WTC11 (cell line): ENCODE results near the gene FLT4. TPM values are rescaled to one million over a fixed set of nuclear protein-coding genes. Genes with fewer than 3 reads are reported as not detected.

ENCODE experiments used
- ATAC-seq: fragments of 200-7000 bp; cut with Tn5 transposase; 2 replicates; pipeline ENCODE4 v1.10.0; 2021; ENCODE audit warnings: mild to moderate bottlenecking, moderate library complexity
- CTCF ChIA-PET: fragments of 300-600 bp; sonication (Branson Sonifier 250); formaldehyde crosslinking; loops from one replicate; lab custom pipeline; 2021; ENCODE audit warnings: antibody characterized with exemption; lab: Charles Lee
- POLR2A ChIA-PET: fragments of 350-600 bp; sonication (Branson Sonifier 250); formaldehyde crosslinking; loops from one replicate; lab custom pipeline; 2021; ENCODE audit warnings: antibody characterized with exemption; lab: Charles Lee
- DNase-seq: peaks from one replicate; pipeline ENCODE4 v3.0.0; 2021; ENCODE audit warnings: low spot score
- H3K27ac Mint-ChIP-seq: 2 replicates; pipeline ENCODE4 v1.8.0; 2021; ENCODE audit warnings: mixed read lengths
- H3K27me3 Mint-ChIP-seq: 2 replicates; pipeline ENCODE4 v1.8.0; 2021; ENCODE audit warnings: low read depth, mild to moderate bottlenecking, moderate library complexity, mixed read lengths
- H3K36me3 Mint-ChIP-seq: 2 replicates; pipeline ENCODE4 v1.8.0; 2021; ENCODE audit warnings: mixed read lengths
- H3K4me1 Mint-ChIP-seq: 2 replicates; pipeline ENCODE4 v1.8.0; 2022; ENCODE audit warnings: mixed read lengths
- H3K4me3 Mint-ChIP-seq: 2 replicates; pipeline ENCODE4 v1.8.0; 2021; ENCODE audit warnings: mild to moderate bottlenecking, moderate library complexity, mixed read lengths
- H3K9me3 Mint-ChIP-seq: 2 replicates; pipeline ENCODE4 v1.8.0; 2021; ENCODE audit warnings: mixed read lengths
- EMX1 ChIP-seq: fragments of 250-450 bp; sonication (Bioruptor Pico); IDR thresholded peaks from 2 replicates; pipeline ENCODE4 v1.8.0; 2021; ENCODE audit warnings: mild to moderate bottlenecking
- FOXP1 ChIP-seq: sonication (generic); formaldehyde crosslinking; IDR thresholded peaks from 2 replicates; pipeline ENCODE4 v1.8.0; 2022; ENCODE audit warnings: missing genetic modification reagents, mild to moderate bottlenecking, moderate library complexity, borderline replicate concordance
- GABPB1 ChIP-seq: sonication (generic); formaldehyde crosslinking; IDR thresholded peaks from 2 replicates; pipeline ENCODE4 v1.8.1; 2023; ENCODE audit warnings: mild to moderate bottlenecking, missing genetic modification reagents
- GRHL2 ChIP-seq: fragments of 250-450 bp; sonication (Bioruptor Pico); IDR thresholded peaks from 2 replicates; pipeline ENCODE4 v1.8.0; 2022; ENCODE audit warnings: mild to moderate bottlenecking, moderate library complexity; ENCODE audit not compliant: insufficient replicate concordance, severe bottlenecking
- HMGA2 ChIP-seq: fragments of 250-450 bp; sonication (Bioruptor Pico); IDR thresholded peaks from 2 replicates; pipeline ENCODE4 v1.4.0; 2021; ENCODE audit warnings: mild to moderate bottlenecking, moderate library complexity
- MXD4 ChIP-seq: fragments of 250-450 bp; sonication (Bioruptor Pico); IDR thresholded peaks from 2 replicates; pipeline ENCODE4 v1.8.0; 2021; ENCODE audit warnings: mild to moderate bottlenecking, moderate library complexity, borderline replicate concordance
- MYBL2 ChIP-seq: sonication (generic); formaldehyde crosslinking; IDR thresholded peaks from 2 replicates; pipeline ENCODE4 v1.8.1; 2023; ENCODE audit warnings: mild to moderate bottlenecking, moderate library complexity, missing genetic modification reagents
- SMAD3 ChIP-seq: sonication (generic); formaldehyde crosslinking; IDR thresholded peaks from 2 replicates; pipeline ENCODE4 v1.8.0; 2022; ENCODE audit warnings: missing genetic modification reagents, mild to moderate bottlenecking, borderline replicate concordance
- ZNF263 ChIP-seq: sonication (generic); formaldehyde crosslinking; IDR thresholded peaks from 2 replicates; pipeline ENCODE4 v1.8.1; 2022; ENCODE audit warnings: low read depth, mild to moderate bottlenecking, moderate library complexity, missing genetic modification reagents
- total RNA-seq: library from RNA; stranded (reverse); gene quantifications from 3 replicates; pipeline ENCODE4 v1.2.3, GENCODE V29; 2021
- TF ChIP-seq, protein P1 (sequence below): fragments of 200-600 bp; IDR thresholded peaks from 2 replicates; pipeline ENCODE4 v1.8.0; 2022; ENCODE audit warnings: antibody characterized with exemption
- TF ChIP-seq, protein P2 (sequence below): fragments of 250-450 bp; sonication (Bioruptor Pico); IDR thresholded peaks from 2 replicates; pipeline ENCODE4 v1.9.0; 2021; ENCODE audit warnings: moderate library complexity, mild to moderate bottlenecking, inconsistent platforms, borderline replicate concordance
- TF ChIP-seq, protein P3 (sequence below): sonication (generic); formaldehyde crosslinking; IDR thresholded peaks from 2 replicates; pipeline ENCODE4 v1.8.0; 2022; ENCODE audit warnings: missing genetic modification reagents
- TF ChIP-seq, protein P4 (sequence below): fragments of 250-450 bp; sonication (Bioruptor Pico); IDR thresholded peaks from 2 replicates; pipeline ENCODE4 v2.1.2; 2022; ENCODE audit warnings: mild to moderate bottlenecking, moderate library complexity

The FLT4 gene
- total RNA-seq, 1 experiment from 2014 or later: 12.4 TPM

DNA sequence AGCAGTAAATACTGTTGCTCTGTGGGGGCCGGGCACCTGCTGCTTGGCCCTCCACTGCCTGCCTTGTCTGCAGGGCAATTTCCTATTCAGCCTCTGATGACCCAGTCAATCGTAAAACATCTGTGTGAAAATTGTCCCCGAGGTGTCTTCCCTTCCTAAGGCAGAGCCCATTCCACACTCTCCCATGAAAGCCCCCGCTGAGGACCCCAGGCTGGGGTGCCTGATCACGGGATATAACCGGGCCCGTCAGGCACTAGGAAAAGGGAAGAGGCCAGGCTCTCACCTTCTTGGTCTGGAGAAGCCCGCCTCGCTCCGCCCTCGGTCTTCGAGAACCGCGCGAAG, 30.9 kb downstream of the FLT4 start:
- no peaks in the 10 kb centered on the region; the same call in 1 of the 2 replicates for H3K4me1 Mint-ChIP-seq
- H3K4me3 Mint-ChIP-seq: peak overlapping the region; percentile 63
- H3K27me3 Mint-ChIP-seq: peaks cover 16% of the 10 kb centered on the region
- ChIA-PET CTCF (interaction anchor here (1.0 to 2.5 kb wide), 53 partner anchors 10 to 535 kb away, joined by 3 to 56 read pairs (median 6); partner anchors contain the start of gene FLT4), POLR2A (interaction anchor here (1.7 kb wide), 1 partner anchor 29 kb away, joined by 6 read pairs; no protein-coding TSS in a partner anchor)
- ATAC-seq (peak; percentile 55; the same call in 1 of the 2 replicates), DNase-seq (no peak)
- no peak overlapping the region for H3K27ac Mint-ChIP-seq
- TF ChIP-seq, protein P1, sequence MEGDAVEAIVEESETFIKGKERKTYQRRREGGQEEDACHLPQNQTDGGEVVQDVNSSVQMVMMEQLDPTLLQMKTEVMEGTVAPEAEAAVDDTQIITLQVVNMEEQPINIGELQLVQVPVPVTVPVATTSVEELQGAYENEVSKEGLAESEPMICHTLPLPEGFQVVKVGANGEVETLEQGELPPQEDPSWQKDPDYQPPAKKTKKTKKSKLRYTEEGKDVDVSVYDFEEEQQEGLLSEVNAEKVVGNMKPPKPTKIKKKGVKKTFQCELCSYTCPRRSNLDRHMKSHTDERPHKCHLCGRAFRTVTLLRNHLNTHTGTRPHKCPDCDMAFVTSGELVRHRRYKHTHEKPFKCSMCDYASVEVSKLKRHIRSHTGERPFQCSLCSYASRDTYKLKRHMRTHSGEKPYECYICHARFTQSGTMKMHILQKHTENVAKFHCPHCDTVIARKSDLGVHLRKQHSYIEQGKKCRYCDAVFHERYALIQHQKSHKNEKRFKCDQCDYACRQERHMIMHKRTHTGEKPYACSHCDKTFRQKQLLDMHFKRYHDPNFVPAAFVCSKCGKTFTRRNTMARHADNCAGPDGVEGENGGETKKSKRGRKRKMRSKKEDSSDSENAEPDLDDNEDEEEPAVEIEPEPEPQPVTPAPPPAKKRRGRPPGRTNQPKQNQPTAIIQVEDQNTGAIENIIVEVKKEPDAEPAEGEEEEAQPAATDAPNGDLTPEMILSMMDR: no peak
- TF ChIP-seq MXD4 (CRISPR knock-in tag) (no peak), MYBL2 (CRISPR knock-in tag) (no peak), GRHL2 (CRISPR knock-in tag) (no peak), EMX1 (no peak), FOXP1 (CRISPR knock-in tag) (no peak), SMAD3 (CRISPR knock-in tag) (no peak), ZNF263 (CRISPR knock-in tag) (no peak), HMGA2 (CRISPR knock-in tag) (no peak), GABPB1 (no peak)
- TF ChIP-seq, protein P2, sequence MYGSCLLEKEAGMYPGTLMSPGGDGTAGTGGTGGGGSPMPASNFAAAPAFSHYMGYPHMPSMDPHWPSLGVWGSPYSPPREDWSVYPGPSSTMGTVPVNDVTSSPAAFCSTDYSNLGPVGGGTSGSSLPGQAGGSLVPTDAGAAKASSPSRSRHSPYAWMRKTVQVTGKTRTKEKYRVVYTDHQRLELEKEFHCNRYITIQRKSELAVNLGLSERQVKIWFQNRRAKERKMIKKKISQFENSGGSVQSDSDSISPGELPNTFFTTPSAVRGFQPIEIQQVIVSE (CRISPR knock-in tag): no peak
- TF ChIP-seq, protein P3, sequence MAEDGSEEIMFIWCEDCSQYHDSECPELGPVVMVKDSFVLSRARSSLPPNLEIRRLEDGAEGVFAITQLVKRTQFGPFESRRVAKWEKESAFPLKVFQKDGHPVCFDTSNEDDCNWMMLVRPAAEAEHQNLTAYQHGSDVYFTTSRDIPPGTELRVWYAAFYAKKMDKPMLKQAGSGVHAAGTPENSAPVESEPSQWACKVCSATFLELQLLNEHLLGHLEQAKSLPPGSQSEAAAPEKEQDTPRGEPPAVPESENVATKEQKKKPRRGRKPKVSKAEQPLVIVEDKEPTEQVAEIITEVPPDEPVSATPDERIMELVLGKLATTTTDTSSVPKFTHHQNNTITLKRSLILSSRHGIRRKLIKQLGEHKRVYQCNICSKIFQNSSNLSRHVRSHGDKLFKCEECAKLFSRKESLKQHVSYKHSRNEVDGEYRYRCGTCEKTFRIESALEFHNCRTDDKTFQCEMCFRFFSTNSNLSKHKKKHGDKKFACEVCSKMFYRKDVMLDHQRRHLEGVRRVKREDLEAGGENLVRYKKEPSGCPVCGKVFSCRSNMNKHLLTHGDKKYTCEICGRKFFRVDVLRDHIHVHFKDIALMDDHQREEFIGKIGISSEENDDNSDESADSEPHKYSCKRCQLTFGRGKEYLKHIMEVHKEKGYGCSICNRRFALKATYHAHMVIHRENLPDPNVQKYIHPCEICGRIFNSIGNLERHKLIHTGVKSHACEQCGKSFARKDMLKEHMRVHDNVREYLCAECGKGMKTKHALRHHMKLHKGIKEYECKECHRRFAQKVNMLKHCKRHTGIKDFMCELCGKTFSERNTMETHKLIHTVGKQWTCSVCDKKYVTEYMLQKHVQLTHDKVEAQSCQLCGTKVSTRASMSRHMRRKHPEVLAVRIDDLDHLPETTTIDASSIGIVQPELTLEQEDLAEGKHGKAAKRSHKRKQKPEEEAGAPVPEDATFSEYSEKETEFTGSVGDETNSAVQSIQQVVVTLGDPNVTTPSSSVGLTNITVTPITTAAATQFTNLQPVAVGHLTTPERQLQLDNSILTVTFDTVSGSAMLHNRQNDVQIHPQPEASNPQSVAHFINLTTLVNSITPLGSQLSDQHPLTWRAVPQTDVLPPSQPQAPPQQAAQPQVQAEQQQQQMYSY (CRISPR knock-in tag): no peak
- TF ChIP-seq, protein P4, sequence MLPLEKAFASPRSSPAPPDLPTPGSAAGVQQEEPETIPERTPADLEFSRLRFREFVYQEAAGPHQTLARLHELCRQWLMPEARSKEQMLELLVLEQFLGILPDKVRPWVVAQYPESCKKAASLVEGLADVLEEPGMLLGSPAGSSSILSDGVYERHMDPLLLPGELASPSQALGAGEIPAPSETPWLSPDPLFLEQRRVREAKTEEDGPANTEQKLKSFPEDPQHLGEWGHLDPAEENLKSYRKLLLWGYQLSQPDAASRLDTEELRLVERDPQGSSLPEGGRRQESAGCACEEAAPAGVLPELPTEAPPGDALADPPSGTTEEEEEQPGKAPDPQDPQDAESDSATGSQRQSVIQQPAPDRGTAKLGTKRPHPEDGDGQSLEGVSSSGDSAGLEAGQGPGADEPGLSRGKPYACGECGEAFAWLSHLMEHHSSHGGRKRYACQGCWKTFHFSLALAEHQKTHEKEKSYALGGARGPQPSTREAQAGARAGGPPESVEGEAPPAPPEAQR (CRISPR knock-in tag): no peak
- no peaks in the 10 kb centered on the region for H3K9me3 Mint-ChIP-seq
- H3K36me3 Mint-ChIP-seq: no peaks in the 10 kb centered on the region

DNA sequence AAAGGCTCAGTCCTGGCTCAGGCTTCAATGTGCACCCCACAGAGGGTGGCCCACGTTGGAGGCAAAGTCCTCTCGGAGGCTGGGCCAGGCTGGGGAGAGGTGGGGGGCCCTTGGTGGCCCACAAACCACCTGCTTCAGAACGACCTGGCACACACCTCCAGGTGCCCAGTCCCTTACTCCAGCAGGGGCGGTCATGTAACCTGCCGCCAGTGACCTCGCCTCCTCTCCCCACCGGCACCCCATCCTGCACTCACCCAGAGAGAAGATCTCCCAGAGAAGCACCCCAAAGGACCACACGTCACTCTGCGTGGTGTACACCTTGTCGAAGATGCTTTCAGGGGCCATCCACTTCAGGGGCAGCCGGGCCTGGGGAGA, 35.6 kb downstream of the FLT4 start:
- TF ChIP-seq MXD4 (CRISPR knock-in tag): no peak
- CTCF ChIA-PET: no interaction called here
- ATAC-seq (no peak), DNase-seq (no peak)
- Mint-ChIP-seq H3K27me3 (peaks cover 12% of the 10 kb centered on the region), H3K27ac (no peak overlapping the region), H3K36me3 (no peaks in the 10 kb centered on the region), H3K4me1 (no peaks in the 10 kb centered on the region), H3K9me3 (no peaks in the 10 kb centered on the region), H3K4me3 (no peak overlapping the region)
- POLR2A ChIA-PET: no interaction called here

DNA sequence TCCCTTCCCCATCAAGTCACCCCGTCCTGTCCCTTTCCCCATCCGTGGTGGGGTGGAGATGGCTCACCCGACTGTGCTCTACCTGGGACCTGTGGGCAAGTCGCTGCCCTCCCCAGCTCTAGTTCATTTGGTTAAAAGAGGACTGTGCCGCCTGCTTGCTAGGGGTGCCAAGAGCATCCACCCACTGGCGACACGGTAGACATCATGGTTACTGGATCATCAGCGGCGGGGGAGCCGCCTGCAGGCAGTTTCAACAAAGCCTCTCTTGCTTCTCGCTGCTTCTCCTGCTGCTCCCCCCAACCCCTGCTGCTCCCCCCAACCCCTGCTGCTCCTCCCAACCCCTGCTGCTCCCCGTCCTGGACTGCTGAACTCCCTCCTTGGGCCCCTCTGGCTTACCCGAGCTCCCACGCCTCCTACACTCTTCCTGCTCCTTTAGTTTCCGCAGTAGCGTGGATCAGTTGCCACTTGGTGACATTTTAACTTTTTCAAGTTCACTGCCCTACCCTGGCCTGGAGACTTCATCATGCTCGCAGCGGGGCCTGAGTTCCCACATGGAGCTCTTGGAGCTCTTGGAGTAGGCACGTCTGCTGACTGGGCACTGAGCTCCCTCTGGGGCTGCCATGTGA, 36.1 kb downstream of the FLT4 start:
- no peaks in the 10 kb centered on the region for H3K4me1 Mint-ChIP-seq
- POLR2A ChIA-PET: interaction anchor here (0.6 kb wide), 1 partner anchor 127 kb away, joined by 8 read pairs; no protein-coding TSS in a partner anchor
- CTCF ChIA-PET: no interaction called here
- DNase-seq (no peak), ATAC-seq (no peak)
- no peaks in the 10 kb centered on the region for H3K9me3 Mint-ChIP-seq
- no peaks in the 10 kb centered on the region for H3K36me3 Mint-ChIP-seq
- H3K27ac Mint-ChIP-seq: no peak overlapping the region; the same call in 1 of the 2 replicates
- H3K4me3 Mint-ChIP-seq: no peak overlapping the region
- peaks cover 8% of the 10 kb centered on the region for H3K27me3 Mint-ChIP-seq
- TF ChIP-seq HMGA2 (CRISPR knock-in tag): no peak
